Retinal pigment epithelial cell (primary cell): Measurements from ENCODE around the gene SAYSD1.
A peak's percentile ranks its signal among the peaks of the same experiment; 100 is the strongest.

Experiments used
- DNase-seq: peaks from one replicate; pipeline ENCODE4 v3.0.0-alpha.2; 2010; ENCODE audit warnings: low read depth
- H3K4me3 ChIP-seq: 2 replicates; pipeline ENCODE4 v1.5.1; 2011; ENCODE audit warnings: mild to moderate bottlenecking, low read length, control low read depth, moderate library complexity
- CTCF ChIP-seq: conservative IDR thresholded peaks from 2 replicates; pipeline ENCODE4 v1.5.1; 2011; ENCODE audit warnings: low read depth, low read length, control low read depth, inconsistent platforms

Gene SAYSD1

GRCh38 chr6:39107641-39108040 is 7.3 kb downstream of the SAYSD1 start:
- no peak for DNase-seq
- H3K4me3 ChIP-seq: no peak overlapping the region
- no peak for TF ChIP-seq CTCF

- H3K4me3 ChIP-seq: no peak overlapping the region
- DNase-seq: no peak
- no peak for TF ChIP-seq CTCF
Measured at GRCh38 chr6:39107034-39107433, 8.0 kb downstream of the SAYSD1 start.

- TF ChIP-seq CTCF: no peak
- H3K4me3 ChIP-seq: no peak overlapping the region
- no peak for DNase-seq
Measured at GRCh38 chr6:39104528-39104927, 10.5 kb downstream of the SAYSD1 start.

- H3K4me3 ChIP-seq: no peak overlapping the region
- no peak for TF ChIP-seq CTCF
- DNase-seq: no peak
Measured at GRCh38 chr6:39102821-39103136, 12.2 kb downstream of the SAYSD1 start.

- DNase-seq: no peak
- TF ChIP-seq CTCF: peak; percentile 59
- no peak overlapping the region for H3K4me3 ChIP-seq
Measured at GRCh38 chr6:39102071-39102820, 12.7 kb downstream of the SAYSD1 start.

GRCh38 chr6:39100358-39100757 is 14.6 kb downstream of the SAYSD1 start:
- no peak for TF ChIP-seq CTCF
- DNase-seq: no peak
- H3K4me3 ChIP-seq: no peak overlapping the region

GRCh38 chr6:39095578-39095977 is 19.4 kb downstream of the SAYSD1 start:
- H3K4me3 ChIP-seq: no peak overlapping the region
- TF ChIP-seq CTCF: no peak
- no peak for DNase-seq
